ENCODE measurements around the gene RHOT1. TPM values are rescaled to one million over a fixed set of nuclear protein-coding genes. Genes with fewer than 3 reads are reported as not detected.

RHOT1 gene
- total RNA-seq, 4 donors from 2014 or later, result 17.3 to 34.9 (median 21.9) TPM

- no peak overlapping the region for H3K27ac ChIP-seq
- 87 to 88% methylated on average over 3 of the region's 3 CpGs for WGBS, 2 donors
Observed at GRCh38 chr17:32152130-32152529, 9.8 kb downstream of the RHOT1 start.

GRCh38 chr17:32155896-32156295, 13.6 kb downstream of the RHOT1 start:
- Histone ChIP-seq H3K4me1 (peaks cover 0 to 16% (median 8%) of the 10 kb centered on the region in 3 donors), H3K4me3 (no peak overlapping the region), H3K9me3 (no peaks in the 10 kb centered on the region), H3K36me3 (peaks cover 0 to 64% (median 19%) of the 10 kb centered on the region in 3 donors), H3K27me3 (no peaks in the 10 kb centered on the region), H3K27ac (peak overlapping the region in 1 of 4 donors; percentile 8)
- DNase-seq, result no peak
- 90 to 93% methylated on average over 3 of the region's 3 CpGs for WGBS, 2 donors
- no peak for TF ChIP-seq CTCF (IDR thresholded peaks at IDR 0.05)
- intact Hi-C loops (cut with DNase I), result no loop called here

More at GRCh38 chr17:32152130-32152529, 9.8 kb downstream of the RHOT1 start:
- intact Hi-C loops (cut with DNase I), result no loop called here
- H3K4me1 ChIP-seq, result peaks cover 0 to 31% (median 8%) of the 10 kb centered on the region in 3 donors
- peaks cover 0 to 41% (median 0%) of the 10 kb centered on the region in 3 donors for H3K36me3 ChIP-seq
- H3K9me3 ChIP-seq, result no peaks in the 10 kb centered on the region
- H3K4me3 ChIP-seq, result no peak overlapping the region
- H3K27me3 ChIP-seq, result no peaks in the 10 kb centered on the region
- no peak for TF ChIP-seq POLR2A (IDR thresholded peaks at IDR 0.05)
- no peak for TF ChIP-seq CTCF (IDR thresholded peaks at IDR 0.05)
- no peak for DNase-seq

DNA sequence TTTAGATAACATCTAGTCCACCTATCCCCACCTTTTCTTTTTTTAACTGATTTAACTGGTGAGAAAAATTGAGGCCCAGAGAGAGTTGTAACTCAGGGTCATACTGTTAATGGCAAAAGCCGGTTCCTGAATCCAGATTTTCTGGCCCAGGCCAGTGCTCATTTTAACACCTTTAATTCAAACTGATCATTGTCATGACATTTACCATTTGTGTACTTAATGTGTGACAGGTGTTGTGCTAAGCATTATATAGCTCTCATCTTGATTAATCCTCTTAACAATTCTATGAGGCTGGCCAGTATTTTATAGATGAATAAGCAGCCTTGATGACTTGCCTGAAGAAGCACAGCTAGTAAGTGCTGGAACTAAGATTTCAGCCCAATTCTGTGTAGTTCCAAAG, 14.4 kb downstream of the RHOT1 start:
- Histone ChIP-seq H3K36me3 (peaks cover 0 to 72% (median 21%) of the 10 kb centered on the region in 3 donors), H3K4me1 (peaks cover 0 to 16% (median 8%) of the 10 kb centered on the region in 3 donors), H3K27me3 (no peaks in the 10 kb centered on the region), H3K9me3 (no peaks in the 10 kb centered on the region), H3K4me3 (no peak overlapping the region), H3K27ac (peak overlapping the region in 1 of 4 donors; percentile 34)
- intact Hi-C loops (cut with DNase I), result no loop called here
- no peak for TF ChIP-seq POLR2A (IDR thresholded peaks at IDR 0.05)
- no peak for TF ChIP-seq CTCF (IDR thresholded peaks at IDR 0.05)
- WGBS, 2 donors, result 78 to 80% methylated on average over 1 of the region's 1 CpG
- no peak for DNase-seq

- Histone ChIP-seq H3K36me3 (peaks cover 0 to 72% (median 21%) of the 10 kb centered on the region in 3 donors), H3K27ac (peak overlapping the region in 1 of 4 donors; percentile 34), H3K27me3 (no peaks in the 10 kb centered on the region), H3K9me3 (no peaks in the 10 kb centered on the region), H3K4me3 (no peak overlapping the region), H3K4me1 (peaks cover 0 to 16% (median 8%) of the 10 kb centered on the region in 3 donors)
- 73 to 74% methylated on average over 4 of the region's 4 CpGs for WGBS, 2 donors
- intact Hi-C loops (cut with DNase I), result no loop called here
- DNase-seq, result no peak
- TF ChIP-seq POLR2A (IDR thresholded peaks at IDR 0.05) (no peak), CTCF (IDR thresholded peaks at IDR 0.05) (no peak)
Observed at GRCh38 chr17:32157225-32157624, 14.9 kb downstream of the RHOT1 start.

GRCh38 chr17:32158870-32159585, 16.7 kb downstream of the RHOT1 start:
- WGBS, 2 donors, result 88 to 90% methylated on average over 1 to 9 of the region's 20 CpGs
- Histone ChIP-seq H3K27ac (no peak overlapping the region), H3K9me3 (no peaks in the 10 kb centered on the region), H3K27me3 (no peaks in the 10 kb centered on the region), H3K36me3 (peaks cover 0 to 60% (median 21%) of the 10 kb centered on the region in 3 donors), H3K4me1 (peaks cover 0 to 16% (median 8%) of the 10 kb centered on the region in 3 donors), H3K4me3 (no peak overlapping the region)
- intact Hi-C loops (cut with DNase I), result no loop called here
- no peak for DNase-seq
- no peak for TF ChIP-seq CTCF (IDR thresholded peaks at IDR 0.05)
- TF ChIP-seq POLR2A (IDR thresholded peaks at IDR 0.05), result no peak
